Mucosa of stomach (tissue), 1 donor: ENCODE results near the gene ACTL6B.
"Not testable (repeated sequence)": the region's sequence is repeated elsewhere in the genome, so short reads cannot be mapped to it uniquely, and the experiment has no call there.

Experiments
- H3K27me3 ChIP-seq: one replicate; pipeline ENCODE4 v1.7.0; 2013; ENCODE audit warnings: mild to moderate bottlenecking, low read length; ENCODE audit not compliant: control insufficient read depth, insufficient read depth
- H3K36me3 ChIP-seq: one replicate; pipeline ENCODE4 v1.7.0; 2013; ENCODE audit warnings: low read length; ENCODE audit not compliant: control insufficient read depth, insufficient read depth
- H3K4me1 ChIP-seq: one replicate; pipeline ENCODE4 v1.7.0; 2013; ENCODE audit warnings: mild to moderate bottlenecking, low read length; ENCODE audit not compliant: control insufficient read depth, insufficient read depth
- H3K4me3 ChIP-seq: one replicate; pipeline ENCODE4 v1.7.0; 2013; ENCODE audit warnings: low read length
- H3K9ac ChIP-seq: one replicate; pipeline ENCODE4 v1.7.0; 2013; ENCODE audit warnings: mild to moderate bottlenecking, low read length, moderate library complexity
- H3K9me3 ChIP-seq: one replicate; pipeline ENCODE4 v1.7.0; 2013; ENCODE audit warnings: mild to moderate bottlenecking, low read length, moderate library complexity; ENCODE audit not compliant: control insufficient read depth
- donor health status: Pancreatic carcinoma.

Gene ACTL6B

GRCh38 chr7:100674411-100675104 lies 18.3 kb upstream of the ACTL6B start:
- Histone ChIP-seq H3K36me3 (peaks cover 21% of the 10 kb centered on the region), H3K9me3 (no peaks in the 10 kb centered on the region), H3K27me3 (no peaks in the 10 kb centered on the region), H3K4me1 (peaks cover 6% of the 10 kb centered on the region), H3K9ac (peak overlapping the region; percentile 94), H3K4me3 (peak overlapping the region; percentile 61)

GRCh38 chr7:100673942-100674410 lies 17.7 kb upstream of the ACTL6B start:
- H3K9ac ChIP-seq = peak overlapping the region; percentile 94
- peaks cover 6% of the 10 kb centered on the region for H3K4me1 ChIP-seq
- no peaks in the 10 kb centered on the region for H3K9me3 ChIP-seq
- no peaks in the 10 kb centered on the region for H3K27me3 ChIP-seq
- H3K36me3 ChIP-seq = peaks cover 16% of the 10 kb centered on the region
- peak overlapping the region; percentile 61 for H3K4me3 ChIP-seq

GRCh38 chr7:100673302-100673941 lies 17.2 kb upstream of the ACTL6B start, which contains the start of gene GNB2:
GNB2 (plus strand) TSS chr7:100673740; CDS start chr7:100676266, 2,526 bp downstream.
- peak within 1 kb of the TSS; percentile 94 for H3K9ac ChIP-seq
- H3K4me1 ChIP-seq = peaks cover 6% of the 10 kb centered on the region
- H3K27me3 ChIP-seq = no peaks in the 10 kb centered on the region
- peaks cover 15% of the 10 kb centered on the region for H3K36me3 ChIP-seq
- peak within 1 kb of the TSS; percentile 61 for H3K4me3 ChIP-seq
- H3K9me3 ChIP-seq = no peaks in the 10 kb centered on the region

GRCh38 chr7:100671353-100672327 lies 15.4 kb upstream of the ACTL6B start:
- Histone ChIP-seq H3K9ac (no peak overlapping the region), H3K27me3 (no peaks in the 10 kb centered on the region), H3K4me1 (peaks cover 5% of the 10 kb centered on the region), H3K4me3 (no peak overlapping the region), H3K9me3 (no peaks in the 10 kb centered on the region), H3K36me3 (no peaks in the 10 kb centered on the region)

- Histone ChIP-seq H3K4me1 (no peaks in the 10 kb centered on the region), H3K27me3 (no peaks in the 10 kb centered on the region), H3K36me3 (no peaks in the 10 kb centered on the region), H3K9ac (no peak overlapping the region), H3K9me3 (no peaks in the 10 kb centered on the region), H3K4me3 (no peak overlapping the region)
These were observed 13.8 kb upstream of the ACTL6B start for GRCh38 chr7:100670074-100670473.

DNA sequence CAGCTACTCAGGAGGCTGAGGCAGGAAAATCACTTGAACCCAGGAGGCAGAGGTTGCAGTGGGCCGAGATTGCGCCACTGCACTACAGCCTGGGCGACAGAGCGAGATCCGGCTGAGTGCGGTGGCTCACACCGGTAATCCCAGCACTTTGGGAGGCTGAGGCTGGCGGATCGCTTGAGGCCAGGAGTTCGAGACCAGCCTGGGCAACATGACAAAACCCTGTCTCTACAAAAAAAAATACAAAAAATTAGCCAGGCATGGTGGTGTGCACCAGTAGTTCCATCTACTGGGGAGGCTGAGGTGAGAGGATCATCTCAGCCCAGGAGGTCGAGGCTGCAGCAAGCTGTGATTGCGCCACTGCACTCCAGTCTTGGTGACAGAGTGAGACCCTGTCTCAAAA lies 12.9 kb upstream of the ACTL6B start:
- H3K4me1 ChIP-seq, H3K9ac ChIP-seq, H3K36me3 ChIP-seq, H3K4me3 ChIP-seq, H3K27me3 ChIP-seq, H3K9me3 ChIP-seq: not testable (repeated sequence)

- no peaks in the 10 kb centered on the region for H3K4me1 ChIP-seq
- H3K9ac ChIP-seq = no peak overlapping the region
- H3K9me3 ChIP-seq = no peaks in the 10 kb centered on the region
- H3K4me3 ChIP-seq = no peak overlapping the region
- H3K27me3 ChIP-seq = no peaks in the 10 kb centered on the region
- H3K36me3 ChIP-seq = no peaks in the 10 kb centered on the region
These were observed 11.8 kb upstream of the ACTL6B start for GRCh38 chr7:100668069-100668449.

GRCh38 chr7:100667331-100668068 lies 11.3 kb upstream of the ACTL6B start:
- Histone ChIP-seq H3K9ac (no peak overlapping the region), H3K27me3 (no peaks in the 10 kb centered on the region), H3K4me3 (no peak overlapping the region), H3K9me3 (no peaks in the 10 kb centered on the region), H3K36me3 (no peaks in the 10 kb centered on the region), H3K4me1 (no peaks in the 10 kb centered on the region)

GRCh38 chr7:100665168-100665726 lies 9.0 kb upstream of the ACTL6B start:
- H3K9me3 ChIP-seq = no peaks in the 10 kb centered on the region
- no peak overlapping the region for H3K9ac ChIP-seq
- H3K4me1 ChIP-seq = no peaks in the 10 kb centered on the region
- H3K4me3 ChIP-seq = no peak overlapping the region
- H3K36me3 ChIP-seq = no peaks in the 10 kb centered on the region
- H3K27me3 ChIP-seq = no peaks in the 10 kb centered on the region

DNA sequence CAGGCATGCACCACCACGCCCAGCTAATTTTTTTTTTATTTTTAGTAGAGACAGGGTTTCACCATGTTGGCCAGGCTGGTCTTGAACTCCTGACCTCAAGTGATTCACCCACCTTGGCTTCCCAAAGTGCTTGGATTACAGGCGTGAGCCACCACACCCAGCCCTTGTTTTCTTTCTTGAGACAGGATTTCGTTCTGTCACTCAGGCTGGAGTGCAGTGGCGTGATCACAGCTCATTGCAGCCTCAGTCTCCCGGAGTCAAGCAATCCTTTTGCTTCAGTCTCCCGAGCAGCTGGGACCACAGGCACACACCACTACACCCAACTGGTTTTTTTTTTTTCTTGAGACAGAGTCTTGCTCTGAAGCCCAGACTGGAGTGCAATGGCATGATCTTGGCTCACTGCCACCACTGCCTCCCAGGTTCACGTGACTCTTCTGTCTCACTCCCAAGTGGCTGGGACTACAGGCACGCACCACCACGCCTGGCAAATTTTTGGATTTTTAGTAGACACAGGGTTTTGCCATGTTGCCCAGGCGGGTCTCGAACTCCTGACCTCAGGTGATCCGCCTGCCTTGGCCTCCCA lies 6.0 kb upstream of the ACTL6B start:
- H3K9me3 ChIP-seq, H3K27me3 ChIP-seq, H3K4me3 ChIP-seq, H3K36me3 ChIP-seq, H3K4me1 ChIP-seq, H3K9ac ChIP-seq: not testable (repeated sequence)
